Neural cell (in vitro differentiated cells): ENCODE measurements around the gene GSG1.
"Not testable (repeated sequence)": the region's sequence is repeated elsewhere in the genome, so short reads cannot be mapped to it uniquely, and the experiment has no call there.

Source experiments
- CTCF ChIP-seq: fragments of 450-650 bp; IDR thresholded peaks from 2 replicates; pipeline ENCODE4 v1.5.1; 2014; ENCODE audit warnings: antibody characterized with exemption, mild to moderate bottlenecking, moderate library complexity; ENCODE audit not compliant: poor library complexity, severe bottlenecking
- EP300 ChIP-seq: fragments of 450-650 bp; conservative IDR thresholded peaks from 2 replicates; pipeline ENCODE4 v1.6.1; 2014; ENCODE audit warnings: antibody characterized with exemption, mild to moderate bottlenecking, moderate library complexity; ENCODE audit not compliant: poor library complexity, severe bottlenecking
- EZH2 ChIP-seq: fragments of 200-600, 300-800 bp; shearing (Covaris generic), sonication (generic); IDR thresholded peaks from 2 replicates; pipeline ENCODE4 v1.6.1; 2014; ENCODE audit warnings: antibody characterized with exemption, low read length, borderline replicate concordance, mild to moderate bottlenecking; ENCODE audit not compliant: insufficient read depth, poor library complexity, severe bottlenecking
- POLR2AphosphoS5 ChIP-seq: IDR thresholded peaks from 2 replicates; pipeline ENCODE4 v1.6.1; 2012
- RAD21 ChIP-seq: fragments of 450-650 bp; conservative IDR thresholded peaks from 2 replicates; pipeline ENCODE4 v1.6.1; 2014; ENCODE audit warnings: antibody characterized with exemption, mild to moderate bottlenecking, moderate library complexity
- SMC3 ChIP-seq: fragments of 450-650 bp; conservative IDR thresholded peaks from 2 replicates; pipeline ENCODE4 v1.6.1; 2014; ENCODE audit warnings: antibody characterized with exemption, mild to moderate bottlenecking, moderate library complexity; ENCODE audit not compliant: poor library complexity

DNA sequence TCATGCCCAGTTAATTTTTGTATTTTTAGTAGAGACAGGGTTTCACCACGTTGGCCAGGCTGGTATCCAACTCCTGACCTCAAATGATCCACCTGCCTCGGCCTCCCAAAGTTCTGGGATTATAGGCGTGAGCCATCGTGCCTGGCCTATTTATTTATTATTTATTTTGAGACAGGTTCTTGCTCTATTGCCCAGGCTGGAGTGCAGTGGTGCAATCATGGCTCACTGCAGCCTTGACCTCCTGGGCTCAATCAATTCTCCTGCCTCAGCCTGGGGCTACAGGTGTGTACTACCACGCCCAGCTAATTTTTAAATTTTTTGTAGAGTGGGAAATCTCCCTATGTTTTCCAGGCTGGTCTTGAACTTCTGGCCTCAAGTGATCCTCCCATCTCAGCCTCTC is 68.1 kb downstream of the GSG1 start:
- TF ChIP-seq EZH2, CTCF, POLR2AphosphoS5, RAD21, EP300, SMC3: not testable (repeated sequence)
